ENCODE measurements around the gene LONRF2.
"Not testable (repeated sequence)": the region's sequence is repeated elsewhere in the genome, so short reads cannot be mapped to it uniquely, and the experiment has no call there.

The LONRF2 gene

GRCh38 chr2:100256849-100257248, 65.5 kb downstream of the LONRF2 start:
- Histone ChIP-seq H3K9me3 (ENCODE audit: control insufficient read depth, low read length) (no peaks in the 10 kb centered on the region), H3K4me3 (ENCODE audit: insufficient read depth, low read depth, low read length, poor library complexity, severe bottlenecking) (no peak overlapping the region), H3K27ac (ENCODE audit: insufficient read depth, low read length, poor library complexity, severe bottlenecking) (no peak overlapping the region), H3K4me1 (ENCODE audit: control insufficient read depth, insufficient read depth, low read length, poor library complexity, severe bottlenecking) (no peaks in the 10 kb centered on the region), H3K27me3 (replicated peaks; ENCODE audit: control insufficient read depth, insufficient read depth, low read length, poor library complexity, severe bottlenecking) (no peaks in the 10 kb centered on the region), H3K36me3 (ENCODE audit: control insufficient read depth, insufficient read depth, low read length) (no peaks in the 10 kb centered on the region)
- no peak for DNase-seq

DNA sequence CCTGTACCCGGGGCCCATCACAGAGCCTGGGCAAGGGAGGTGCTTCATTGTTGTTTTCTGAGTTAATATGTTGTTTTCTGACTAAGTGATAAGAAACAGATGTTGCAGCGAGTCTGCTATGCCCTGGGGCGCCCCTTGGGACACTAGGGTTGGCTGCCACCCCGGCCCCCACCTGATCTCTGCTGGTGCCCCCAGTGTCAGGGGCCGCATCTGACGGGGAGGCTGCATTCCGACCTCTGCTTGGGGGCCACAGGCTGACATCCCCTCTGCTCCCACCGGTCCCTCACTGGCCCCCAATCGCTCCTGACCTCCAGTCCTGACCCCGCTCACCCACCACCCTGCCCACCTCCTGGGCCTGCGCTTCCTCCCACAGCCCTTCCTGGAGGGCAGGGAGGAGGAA, 65.9 kb downstream of the LONRF2 start:
- Histone ChIP-seq H3K4me3 (ENCODE audit: insufficient read depth, low read depth, low read length, poor library complexity, severe bottlenecking) (no peak overlapping the region), H3K4me1 (ENCODE audit: control insufficient read depth, insufficient read depth, low read length, poor library complexity, severe bottlenecking) (no peaks in the 10 kb centered on the region), H3K9me3 (ENCODE audit: control insufficient read depth, low read length) (no peaks in the 10 kb centered on the region), H3K36me3 (ENCODE audit: control insufficient read depth, insufficient read depth, low read length) (no peaks in the 10 kb centered on the region), H3K27ac (ENCODE audit: insufficient read depth, low read length, poor library complexity, severe bottlenecking) (no peak overlapping the region), H3K27me3 (replicated peaks; ENCODE audit: control insufficient read depth, insufficient read depth, low read length, poor library complexity, severe bottlenecking) (no peaks in the 10 kb centered on the region)
- DNase-seq: no peak

DNA sequence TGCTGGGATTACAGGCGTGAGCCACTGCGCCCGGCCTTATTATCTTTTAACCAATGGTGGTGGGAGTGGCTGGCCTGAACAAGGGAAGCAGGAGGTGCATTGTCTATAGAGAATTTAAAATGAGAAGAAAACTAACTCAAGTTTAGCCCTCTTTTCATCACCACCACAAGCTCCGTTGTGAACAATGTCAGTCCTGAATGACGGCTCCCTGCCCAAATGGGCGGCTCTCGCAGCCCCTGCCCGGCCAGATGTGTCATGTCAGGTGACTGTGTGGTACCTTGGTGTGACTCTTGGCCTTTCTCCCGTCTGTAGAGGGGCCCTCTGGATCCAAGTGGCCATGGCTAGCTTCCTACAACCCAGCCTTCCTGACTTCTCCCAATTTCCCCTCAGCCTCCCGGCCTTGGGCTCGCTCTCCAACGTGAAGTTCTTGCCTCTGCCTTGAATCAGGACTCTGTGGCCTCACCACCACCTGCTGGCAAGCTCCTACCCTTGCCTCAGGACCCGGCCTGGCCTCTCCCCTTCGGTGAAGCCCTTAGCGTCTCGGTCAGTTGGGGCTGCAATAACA, 67.6 kb downstream of the LONRF2 start:
- no peak overlapping the region for H3K4me3 ChIP-seq (ENCODE audit: insufficient read depth, low read depth, low read length, poor library complexity, severe bottlenecking)
- no peaks in the 10 kb centered on the region for H3K36me3 ChIP-seq (ENCODE audit: control insufficient read depth, insufficient read depth, low read length)
- no peaks in the 10 kb centered on the region for H3K27me3 ChIP-seq (replicated peaks; ENCODE audit: control insufficient read depth, insufficient read depth, low read length, poor library complexity, severe bottlenecking)
- H3K27ac ChIP-seq (ENCODE audit: insufficient read depth, low read length, poor library complexity, severe bottlenecking): no peak overlapping the region
- no peaks in the 10 kb centered on the region for H3K9me3 ChIP-seq (ENCODE audit: control insufficient read depth, low read length)
- H3K4me1 ChIP-seq (ENCODE audit: control insufficient read depth, insufficient read depth, low read length, poor library complexity, severe bottlenecking): no peaks in the 10 kb centered on the region
- DNase-seq: no peak

- Histone ChIP-seq H3K27me3 (replicated peaks; ENCODE audit: control insufficient read depth, insufficient read depth, low read length, poor library complexity, severe bottlenecking) (no peaks in the 10 kb centered on the region), H3K36me3 (ENCODE audit: control insufficient read depth, insufficient read depth, low read length) (no peaks in the 10 kb centered on the region), H3K4me1 (ENCODE audit: control insufficient read depth, insufficient read depth, low read length, poor library complexity, severe bottlenecking) (no peaks in the 10 kb centered on the region), H3K4me3 (ENCODE audit: insufficient read depth, low read depth, low read length, poor library complexity, severe bottlenecking) (no peak overlapping the region), H3K9me3 (ENCODE audit: control insufficient read depth, low read length) (no peaks in the 10 kb centered on the region), H3K27ac (ENCODE audit: insufficient read depth, low read length, poor library complexity, severe bottlenecking) (no peak overlapping the region)
- no peak for DNase-seq
These were observed 68.5 kb downstream of the LONRF2 start for GRCh38 chr2:100253786-100254185.

GRCh38 chr2:100252811-100253698, 69.2 kb downstream of the LONRF2 start:
- Histone ChIP-seq H3K36me3 (ENCODE audit: control insufficient read depth, insufficient read depth, low read length) (no peaks in the 10 kb centered on the region), H3K4me3 (ENCODE audit: insufficient read depth, low read depth, low read length, poor library complexity, severe bottlenecking) (no peak overlapping the region), H3K27me3 (replicated peaks; ENCODE audit: control insufficient read depth, insufficient read depth, low read length, poor library complexity, severe bottlenecking) (no peaks in the 10 kb centered on the region), H3K9me3 (ENCODE audit: control insufficient read depth, low read length) (no peaks in the 10 kb centered on the region), H3K27ac (ENCODE audit: insufficient read depth, low read length, poor library complexity, severe bottlenecking) (no peak overlapping the region), H3K4me1 (ENCODE audit: control insufficient read depth, insufficient read depth, low read length, poor library complexity, severe bottlenecking) (no peaks in the 10 kb centered on the region)
- no peak for DNase-seq

DNA sequence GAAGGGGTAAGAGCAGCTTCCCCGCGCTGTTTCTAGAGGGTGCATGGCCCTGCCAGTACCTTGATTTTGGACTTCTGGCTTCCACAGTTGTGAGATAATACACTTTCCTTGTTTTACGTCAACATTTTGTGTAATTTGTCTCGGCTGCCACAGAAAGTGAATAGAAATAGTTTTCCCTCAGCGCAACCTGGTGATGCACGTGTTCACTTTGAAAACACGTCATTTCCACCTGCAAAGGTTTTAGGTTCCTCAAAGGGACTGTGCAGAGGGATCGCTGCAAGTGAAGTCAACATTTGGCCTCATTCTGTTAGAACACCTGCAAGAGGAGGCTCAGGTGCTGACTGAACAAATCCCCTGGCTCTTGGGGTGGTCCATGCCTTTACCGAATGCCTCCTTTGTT, 71.7 kb downstream of the LONRF2 start:
- no peaks in the 10 kb centered on the region for H3K36me3 ChIP-seq (ENCODE audit: control insufficient read depth, insufficient read depth, low read length)
- no peaks in the 10 kb centered on the region for H3K27me3 ChIP-seq (replicated peaks; ENCODE audit: control insufficient read depth, insufficient read depth, low read length, poor library complexity, severe bottlenecking)
- H3K9me3 ChIP-seq (ENCODE audit: control insufficient read depth, low read length): no peaks in the 10 kb centered on the region
- no peaks in the 10 kb centered on the region for H3K4me1 ChIP-seq (ENCODE audit: control insufficient read depth, insufficient read depth, low read length, poor library complexity, severe bottlenecking)
- DNase-seq: no peak
- H3K4me3 ChIP-seq (ENCODE audit: insufficient read depth, low read depth, low read length, poor library complexity, severe bottlenecking): no peak overlapping the region
- no peak overlapping the region for H3K27ac ChIP-seq (ENCODE audit: insufficient read depth, low read length, poor library complexity, severe bottlenecking)

DNA sequence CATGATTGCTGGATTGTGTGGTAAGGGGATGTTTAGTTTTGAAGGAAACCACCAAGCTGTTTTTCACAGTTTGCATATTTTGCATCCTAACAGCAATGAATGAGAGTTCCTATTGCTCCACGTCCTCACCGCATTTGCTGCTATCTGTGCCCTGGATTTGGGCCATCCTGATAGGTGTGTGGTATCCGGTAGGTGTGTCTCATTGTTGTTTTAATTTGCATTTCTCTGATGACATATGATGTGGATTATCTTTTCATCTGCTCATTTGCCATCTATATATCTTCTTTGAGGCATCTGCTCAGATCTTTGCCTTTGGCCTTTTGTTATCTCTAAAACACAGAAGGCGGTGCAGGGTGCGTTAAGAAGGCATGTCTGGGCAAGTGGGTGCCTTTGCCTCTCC, 73.3 kb downstream of the LONRF2 start:
- no peak overlapping the region for H3K27ac ChIP-seq (ENCODE audit: insufficient read depth, low read length, poor library complexity, severe bottlenecking)
- no peak overlapping the region for H3K4me3 ChIP-seq (ENCODE audit: insufficient read depth, low read depth, low read length, poor library complexity, severe bottlenecking)
- H3K9me3 ChIP-seq (ENCODE audit: control insufficient read depth, low read length): no peaks in the 10 kb centered on the region
- H3K4me1 ChIP-seq (ENCODE audit: control insufficient read depth, insufficient read depth, low read length, poor library complexity, severe bottlenecking): no peaks in the 10 kb centered on the region
- no peaks in the 10 kb centered on the region for H3K36me3 ChIP-seq (ENCODE audit: control insufficient read depth, insufficient read depth, low read length)
- no peaks in the 10 kb centered on the region for H3K27me3 ChIP-seq (replicated peaks; ENCODE audit: control insufficient read depth, insufficient read depth, low read length, poor library complexity, severe bottlenecking)
- DNase-seq: no peak

- not testable (repeated sequence) for H3K36me3 ChIP-seq (ENCODE audit: control insufficient read depth, insufficient read depth, low read length); DNase-seq; H3K27ac ChIP-seq (ENCODE audit: insufficient read depth, low read length, poor library complexity, severe bottlenecking); H3K9me3 ChIP-seq (ENCODE audit: control insufficient read depth, low read length); H3K4me3 ChIP-seq (ENCODE audit: insufficient read depth, low read depth, low read length, poor library complexity, severe bottlenecking); H3K4me1 ChIP-seq (ENCODE audit: control insufficient read depth, insufficient read depth, low read length, poor library complexity, severe bottlenecking); H3K27me3 ChIP-seq (replicated peaks; ENCODE audit: control insufficient read depth, insufficient read depth, low read length, poor library complexity, severe bottlenecking)
These were observed 73.7 kb downstream of the LONRF2 start for GRCh38 chr2:100248556-100248955.

GRCh38 chr2:100248044-100248330, 74.3 kb downstream of the LONRF2 start:
- Histone ChIP-seq H3K27me3 (replicated peaks; ENCODE audit: control insufficient read depth, insufficient read depth, low read length, poor library complexity, severe bottlenecking) (no peaks in the 10 kb centered on the region), H3K4me1 (ENCODE audit: control insufficient read depth, insufficient read depth, low read length, poor library complexity, severe bottlenecking) (no peaks in the 10 kb centered on the region), H3K27ac (ENCODE audit: insufficient read depth, low read length, poor library complexity, severe bottlenecking) (no peak overlapping the region), H3K36me3 (ENCODE audit: control insufficient read depth, insufficient read depth, low read length) (no peaks in the 10 kb centered on the region), H3K4me3 (ENCODE audit: insufficient read depth, low read depth, low read length, poor library complexity, severe bottlenecking) (no peak overlapping the region), H3K9me3 (ENCODE audit: control insufficient read depth, low read length) (no peaks in the 10 kb centered on the region)
- DNase-seq: no peak

- no peak overlapping the region for H3K27ac ChIP-seq (ENCODE audit: insufficient read depth, low read length, poor library complexity, severe bottlenecking)
- no peak overlapping the region for H3K4me3 ChIP-seq (ENCODE audit: insufficient read depth, low read depth, low read length, poor library complexity, severe bottlenecking)
- no peak for DNase-seq
- H3K27me3 ChIP-seq (replicated peaks; ENCODE audit: control insufficient read depth, insufficient read depth, low read length, poor library complexity, severe bottlenecking): no peaks in the 10 kb centered on the region
- no peaks in the 10 kb centered on the region for H3K9me3 ChIP-seq (ENCODE audit: control insufficient read depth, low read length)
- H3K4me1 ChIP-seq (ENCODE audit: control insufficient read depth, insufficient read depth, low read length, poor library complexity, severe bottlenecking): no peaks in the 10 kb centered on the region
- no peaks in the 10 kb centered on the region for H3K36me3 ChIP-seq (ENCODE audit: control insufficient read depth, insufficient read depth, low read length)
These were observed 74.9 kb downstream of the LONRF2 start for GRCh38 chr2:100247256-100248043.
